T-cell (primary cell): ENCODE results near the gene ZNF112. TPM values are rescaled to one million over a fixed set of nuclear protein-coding genes. Genes with fewer than 3 reads are reported as not detected.
A peak's percentile ranks its signal among the peaks of the same experiment; 100 is the strongest.
"Not testable (repeated sequence)": the region's sequence is repeated elsewhere in the genome, so short reads cannot be mapped to it uniquely, and the experiment has no call there.

Experiments used
- ATAC-seq, 4 experiments: fragments of 200-7000 bp in 3 of 4; fragments of 150-1000 bp in 1 of 4; cut with Tn5 transposase; replicated peaks in 1 of 4; 1 replicate in 3 of 4; 2 replicates in 1 of 4; pipeline ENCODE4 v1.10.0; 2021; ENCODE audit warnings: moderate library complexity in 3 of 4, mild to moderate bottlenecking in 2 of 4, moderate number of reproducible peaks in 1 of 4
- CTCF ChIA-PET, 2 donors: fragments of 300-600 bp; sonication (Branson Sonifier 250); formaldehyde crosslinking; loops; one replicate each; lab custom pipeline; 2022; ENCODE audit warnings: antibody characterized with exemption in 2 of 2; lab: Charles Lee
- POLR2A ChIA-PET, 2 donors: fragments of 300-600 bp; sonication (Branson Sonifier 250); formaldehyde crosslinking; loops; one replicate each; lab custom pipeline; 2022; ENCODE audit warnings: antibody characterized with exemption in 2 of 2; lab: Charles Lee
- DNase-seq, 35 experiments: peaks; one replicate each; pipeline versions ENCODE4 v3.0.0 to v3.0.0-alpha.2; 2013 to 2023
- H3K27ac ChIP-seq: one replicate; pipeline ENCODE4 v1.5.1; 2013; ENCODE audit warnings: low read length
- H3K27me3 ChIP-seq, 2 experiments: replicated peaks in 1 of 2; 1 replicate in 1 of 2; 2 replicates in 1 of 2; pipeline versions ENCODE4 v1.6.1 to v1.7.0; 2013; ENCODE audit warnings: low read length in 1 of 2, mixed read lengths in 1 of 2; ENCODE audit not compliant: control insufficient read depth in 2 of 2, insufficient read depth in 2 of 2; ENCODE audit errors: extremely low read depth in 1 of 2
- H3K36me3 ChIP-seq, 2 donors: 1 replicate in 1 of 2; 2 replicates in 1 of 2; pipeline versions ENCODE4 v1.6.1 to v1.7.0; 2013; ENCODE audit warnings: low read length in 1 of 2; ENCODE audit not compliant: control insufficient read depth in 2 of 2, insufficient read depth in 1 of 2; ENCODE audit errors: extremely low read depth in 1 of 2
- H3K4me1 ChIP-seq, 2 experiments: 1 replicate in 1 of 2; 2 replicates in 1 of 2; pipeline versions ENCODE4 v1.6.1 to v1.7.0; 2013; ENCODE audit warnings: low read length in 2 of 2, mixed read lengths in 1 of 2; ENCODE audit not compliant: insufficient read depth in 2 of 2, control insufficient read depth in 1 of 2; ENCODE audit errors: extremely low read depth in 1 of 2
- H3K4me3 ChIP-seq, 2 donors: 1 replicate in 1 of 2; 2 replicates in 1 of 2; pipeline versions ENCODE4 v1.5.1 to v1.7.0; 2013; ENCODE audit warnings: mild to moderate bottlenecking in 2 of 2, low read length in 1 of 2, moderate library complexity in 1 of 2; ENCODE audit not compliant: control insufficient read depth in 1 of 2; ENCODE audit errors: extremely low read depth in 1 of 2
- H3K9me3 ChIP-seq: 2 replicates; pipeline ENCODE4 v1.7.0; 2013
- H3K27ac Mint-ChIP-seq, 2 donors: one replicate each; pipeline ENCODE4 v1.8.0; 2020 to 2021; ENCODE audit warnings: mild to moderate bottlenecking in 2 of 2, mixed read lengths in 2 of 2
- H3K27me3 Mint-ChIP-seq, 2 donors: one replicate each; pipeline ENCODE4 v1.8.0; 2021 to 2022; ENCODE audit warnings: mixed read lengths in 2 of 2
- H3K36me3 Mint-ChIP-seq: one replicate; pipeline ENCODE4 v1.8.0; 2021; ENCODE audit warnings: mixed read lengths
- H3K4me1 Mint-ChIP-seq, 3 donors: one replicate each; pipeline ENCODE4 v1.8.0; 2020 to 2022; ENCODE audit warnings: mixed read lengths in 3 of 3, mild to moderate bottlenecking in 1 of 3
- H3K4me3 Mint-ChIP-seq, 3 donors: one replicate each; pipeline ENCODE4 v1.8.0; 2020 to 2022; ENCODE audit warnings: mild to moderate bottlenecking in 3 of 3, mixed read lengths in 3 of 3, moderate library complexity in 3 of 3
- H3K9me3 Mint-ChIP-seq, 3 donors: one replicate each; pipeline ENCODE4 v1.8.0; 2020 to 2022; ENCODE audit warnings: mixed read lengths in 3 of 3
- WGBS: methylation state at CpG from one replicate; pipeline ENCODE4 v1.1.5; 2013; ENCODE audit warnings: missing lambda C conversion rate; ENCODE audit not compliant: insufficient coverage; 5-methylcytosine and 5-hydroxymethylcytosine counted together
- total RNA-seq, 35 experiments: library from RNA in 6 of 35; stranded (reverse) in 6 of 35; fragments of 120-200 nt in 1 of 35; gene quantifications; one replicate each; pipeline versions ENCODE4 v1.2.1 to v1.2.4 and lab custom pipeline; 2013 to 2026

The ZNF112 gene
- under 1 TPM in 3 of 5 donors, not detected in 2; 0.12 to 0.51 (median 0.33) TPM for total RNA-seq
- total RNA-seq (2013): 0.42 TPM
- total RNA-seq (lab: John Stamatoyannopoulos, UW): 0 to 0.74 (median 0.19) reads per million in 29 experiments

DNA sequence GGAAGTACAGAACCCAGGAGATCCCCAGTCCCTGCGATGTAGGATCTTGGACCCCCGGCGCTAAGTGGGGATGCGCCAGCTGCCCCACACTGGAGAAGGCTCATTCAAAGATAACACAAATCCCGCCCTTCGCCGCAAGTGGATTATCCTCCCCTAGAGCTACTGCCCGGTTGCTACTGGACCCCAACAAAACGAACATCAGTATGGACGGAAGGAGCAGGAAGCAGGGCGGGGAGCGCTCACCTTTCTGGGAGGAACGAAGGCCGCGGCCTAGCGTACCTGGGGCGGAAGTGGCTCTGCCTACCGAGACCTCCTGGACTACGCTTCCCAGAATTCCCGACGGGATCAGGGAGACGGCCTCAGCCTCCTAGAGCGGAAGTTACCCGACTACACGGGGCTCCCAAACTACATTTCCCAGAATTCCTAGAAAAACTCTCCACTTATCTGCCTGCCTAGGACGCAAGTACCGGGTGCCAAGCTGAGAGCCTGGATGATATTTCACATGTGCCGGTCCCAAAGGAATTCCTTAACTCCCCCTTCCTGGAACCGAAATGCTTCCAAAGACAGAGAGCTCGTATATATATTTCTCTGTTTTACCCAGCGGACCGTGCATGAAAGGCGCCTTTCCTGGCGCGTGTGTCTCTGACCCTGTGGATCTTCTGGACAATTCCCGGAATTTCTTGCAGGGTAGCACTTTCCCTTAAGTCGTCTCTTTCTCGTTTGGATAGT lies at the start of gene ZNF112:
Gene ZNF112, minus strand, starts transcription at position 298 of the 729 bp plus-strand sequence. CDS start 16,141 bp downstream, outside the sequence.
- ATAC-seq (peak in 1 of 4 experiments; percentile 48), DNase-seq (peak in 6 of 35 experiments; percentile 0 to 8 (median 2))
- POLR2A ChIA-PET: no interaction called here
- Histone ChIP-seq H3K4me3 (peak within 1 kb of the TSS; percentile 10 to 62), H3K9me3 (no peaks in the 10 kb centered on the region), H3K36me3 (no peaks in the 10 kb centered on the region), H3K27ac (no peak within 1 kb of the TSS), H3K27me3 (peaks cover 0 to 7% of the 10 kb centered on the region in 2 experiments), H3K4me1 (no peaks in the 10 kb centered on the region)
- CTCF ChIA-PET: no interaction called here
- Mint-ChIP-seq H3K9me3 (peaks cover 11 to 58% (median 55%) of the 10 kb centered on the region in 3 donors), H3K36me3 (no peaks in the 10 kb centered on the region), H3K27me3 (peaks cover 5 to 9% of the 10 kb centered on the region in 2 donors), H3K4me1 (peaks cover 5 to 8% (median 5%) of the 10 kb centered on the region in 3 donors), H3K27ac (no peak within 1 kb of the TSS), H3K4me3 (peak within 1 kb of the TSS; percentile 45 to 65 (median 47))
- WGBS: 15% methylated on average over 25 of the region's 38 CpGs

DNA sequence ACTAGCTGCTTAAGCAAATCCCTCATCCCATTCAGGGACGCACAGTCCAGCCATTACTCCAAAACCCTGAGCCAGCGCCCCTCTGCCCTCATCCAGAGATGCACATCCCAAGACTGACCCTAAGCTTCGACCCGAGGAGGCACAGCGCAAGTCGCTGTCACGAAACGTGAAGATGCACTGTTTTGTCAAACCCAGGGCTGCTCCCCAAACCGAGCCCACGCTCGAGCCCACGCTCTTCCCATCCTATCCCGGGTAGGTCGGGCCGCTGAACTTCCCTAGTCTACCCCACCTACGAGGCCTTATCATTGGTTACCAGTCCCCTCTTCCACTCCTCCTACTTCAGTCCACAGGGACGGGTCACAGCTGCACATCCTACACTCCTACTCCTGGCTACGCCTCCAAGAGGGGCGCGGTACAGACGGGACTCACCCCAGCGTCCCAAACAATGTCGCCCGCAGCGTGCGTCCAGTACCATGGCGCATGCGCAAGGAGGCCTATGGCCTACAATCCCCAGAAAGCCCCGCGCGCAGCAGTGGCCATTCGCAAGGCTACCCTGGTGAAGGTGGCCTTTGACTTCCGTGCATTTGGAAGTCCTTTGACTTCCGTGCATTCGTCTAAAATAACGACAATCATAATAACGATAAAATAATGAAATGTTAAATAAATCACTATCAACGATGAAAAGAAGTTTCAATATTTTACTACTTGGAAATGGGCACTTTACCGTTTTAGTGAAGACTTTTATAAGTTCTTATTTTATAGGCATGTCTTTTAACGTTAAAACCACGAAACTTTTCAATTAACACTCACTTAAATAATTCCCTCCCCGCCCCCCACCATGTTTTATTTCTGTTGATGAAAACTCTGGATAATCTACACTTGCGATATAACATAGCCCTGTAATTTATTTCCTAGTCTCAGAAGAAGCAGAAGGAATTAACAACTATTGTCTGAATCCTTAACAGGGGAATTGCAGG lies 44.9 kb upstream of the ZNF112 start, which contains the start of gene ZNF285:
Gene ZNF285, minus strand, starts transcription at position 470 of the 977 bp plus-strand sequence. CDS start 4,395 bp downstream, outside the sequence.
- Histone ChIP-seq H3K27me3 (peaks cover 0 to 7% of the 10 kb centered on the region in 2 experiments), H3K27ac (no peak within 1 kb of the TSS), H3K4me3 (peak within 1 kb of the TSS; percentile 51 to 83), H3K4me1 (peaks cover 2 to 9% of the 10 kb centered on the region in 2 experiments), H3K36me3 (no peaks in the 10 kb centered on the region), H3K9me3 (peaks cover 2% of the 10 kb centered on the region)
- peaks cover 26% of the 10 kb centered on the region for H3K36me3 Mint-ChIP-seq
- H3K9me3 Mint-ChIP-seq: peaks cover 16 to 56% (median 47%) of the 10 kb centered on the region in 3 donors
- H3K27ac Mint-ChIP-seq: peak within 1 kb of the TSS in 1 of 2 donors; percentile 85
- ChIA-PET POLR2A (no interaction called here), CTCF (no interaction called here)
- peak; percentile 85 to 97 (median 96) for ATAC-seq
- no peaks in the 10 kb centered on the region for H3K27me3 Mint-ChIP-seq
- peak; percentile 22 to 73 (median 56) for DNase-seq
- WGBS: 12% methylated on average over 32 of the region's 43 CpGs
- H3K4me3 Mint-ChIP-seq: peak within 1 kb of the TSS; percentile 87 to 95 (median 90)
- H3K4me1 Mint-ChIP-seq: peaks cover 8 to 9% (median 8%) of the 10 kb centered on the region in 3 donors

DNA sequence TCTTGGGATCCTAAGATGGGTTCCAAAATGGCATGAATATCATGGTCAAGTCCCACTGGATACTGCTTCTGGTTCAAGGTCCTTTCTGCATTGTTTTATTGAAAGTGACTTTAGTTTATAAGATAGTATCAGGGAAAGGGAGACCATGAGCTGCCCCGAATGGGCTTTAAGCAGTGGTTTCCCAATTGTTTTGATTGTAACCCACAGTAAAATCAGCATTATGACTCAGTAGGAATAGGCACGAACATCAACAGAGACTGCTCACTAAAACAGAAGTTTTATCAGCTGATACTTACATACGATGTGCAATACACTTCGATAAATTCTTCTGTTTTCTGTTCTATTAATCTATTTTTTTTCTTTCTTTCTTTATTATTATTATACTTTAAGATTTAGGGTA lies 32.8 kb upstream of the ZNF112 start:
- H3K9me3 ChIP-seq, H3K4me3 Mint-ChIP-seq, DNase-seq, ATAC-seq, H3K4me1 ChIP-seq, H3K4me1 Mint-ChIP-seq, H3K36me3 ChIP-seq, H3K27me3 Mint-ChIP-seq, POLR2A ChIA-PET, H3K27ac Mint-ChIP-seq, H3K27me3 ChIP-seq, H3K4me3 ChIP-seq, H3K27ac ChIP-seq: not testable (repeated sequence)
- CTCF ChIA-PET: interaction anchor here in 1 of 2 donors (0.6 kb wide), 1 partner anchor 178 kb away, joined by 3 read pairs; no protein-coding TSS in a partner anchor
- H3K36me3 Mint-ChIP-seq: peaks cover 65% of the 10 kb centered on the region
- WGBS: no CpG with 5 or more reads among the region's 4 CpGs
- peaks cover 26 to 68% (median 45%) of the 10 kb centered on the region in 3 donors for H3K9me3 Mint-ChIP-seq

- H3K9me3 Mint-ChIP-seq: peaks cover 19 to 50% (median 48%) of the 10 kb centered on the region in 3 donors
- Histone ChIP-seq H3K36me3 (no peaks in the 10 kb centered on the region), H3K4me3 (no peak overlapping the region), H3K27ac (no peak overlapping the region), H3K9me3 (peaks cover 2% of the 10 kb centered on the region), H3K27me3 (no peaks in the 10 kb centered on the region), H3K4me1 (no peaks in the 10 kb centered on the region)
- ChIA-PET CTCF (no interaction called here), POLR2A (no interaction called here)
- H3K36me3 Mint-ChIP-seq: peaks cover 11% of the 10 kb centered on the region
- H3K4me3 Mint-ChIP-seq: no peak overlapping the region
- H3K27me3 Mint-ChIP-seq: no peaks in the 10 kb centered on the region
- ATAC-seq (no peak), DNase-seq (no peak)
- no peaks in the 10 kb centered on the region for H3K4me1 Mint-ChIP-seq
- H3K27ac Mint-ChIP-seq: no peak overlapping the region
- WGBS: no CpG with 5 or more reads among the region's 2 CpGs
These were observed 18.3 kb upstream of the ZNF112 start for GRCh38 chr19:44374789-44375188.

DNA sequence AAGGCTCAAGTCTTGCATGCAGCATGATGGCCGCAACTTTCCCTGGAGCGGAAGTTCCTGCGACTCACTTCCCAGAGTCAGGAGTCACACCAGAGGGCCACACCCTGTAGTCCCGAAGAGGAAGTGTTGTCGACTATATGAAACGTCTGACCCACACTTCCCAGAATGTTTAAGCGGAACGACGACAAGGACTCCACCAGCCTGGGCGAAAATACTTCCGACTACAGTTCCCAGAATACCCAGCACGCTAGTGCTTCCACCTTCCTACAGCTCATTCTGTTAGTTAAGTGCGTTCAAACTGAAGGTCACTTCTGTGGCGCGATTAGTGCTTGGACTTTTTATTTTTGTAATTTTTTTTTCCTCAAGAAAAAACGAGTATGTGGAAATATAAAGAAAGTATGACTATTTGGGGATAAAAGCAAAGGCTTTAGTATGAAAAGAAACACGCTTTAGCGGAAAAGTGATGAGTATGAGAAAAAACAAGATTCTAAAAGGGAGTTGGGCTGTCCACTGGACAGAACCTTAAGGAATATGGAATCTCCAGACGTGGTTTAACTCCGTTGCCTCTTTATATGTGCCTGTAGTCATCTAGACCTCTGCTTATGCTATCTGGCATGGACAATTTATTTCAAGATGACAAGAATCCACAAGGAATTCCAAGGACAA lies 15.5 kb upstream of the ZNF112 start:
- CTCF ChIA-PET: no interaction called here
- Histone ChIP-seq H3K4me3 (no peak overlapping the region), H3K36me3 (no peaks in the 10 kb centered on the region), H3K27ac (no peak overlapping the region), H3K9me3 (peaks cover 2% of the 10 kb centered on the region), H3K27me3 (no peaks in the 10 kb centered on the region), H3K4me1 (no peaks in the 10 kb centered on the region)
- Mint-ChIP-seq H3K27me3 (peaks cover 0 to 3% of the 10 kb centered on the region in 2 donors), H3K27ac (no peak overlapping the region), H3K4me1 (no peaks in the 10 kb centered on the region), H3K36me3 (peaks cover 9% of the 10 kb centered on the region), H3K9me3 (peaks cover 23 to 58% (median 44%) of the 10 kb centered on the region in 3 donors), H3K4me3 (no peak overlapping the region)
- WGBS: 69% methylated on average over 14 of the region's 20 CpGs
- DNase-seq: no peak
- POLR2A ChIA-PET: no interaction called here
- ATAC-seq: no peak
